Measurements from ENCODE around the gene ATP8A1.
A peak's percentile ranks its signal among the peaks of the same experiment; 100 is the strongest.
"Not testable (repeated sequence)": the region's sequence is repeated elsewhere in the genome, so short reads cannot be mapped to it uniquely, and the experiment has no call there.

ATP8A1 gene

GRCh38 chr4:42398171-42398870 lies 258.6 kb downstream of the ATP8A1 start:
- DNase-seq: peak; percentile 50

GRCh38 chr4:42397635-42398170 lies 259.2 kb downstream of the ATP8A1 start:
- DNase-seq: peak; percentile 52

GRCh38 chr4:42396752-42397634 lies 259.9 kb downstream of the ATP8A1 start, which contains the start of gene SHISA3:
Gene SHISA3, plus strand, starts transcription at chr4:42397488. Its CDS starts 569 bp downstream, at chr4:42398057.
- DNase-seq: no peak

- no peak for DNase-seq
Observed at GRCh38 chr4:42396361-42396751, 260.5 kb downstream of the ATP8A1 start.

GRCh38 chr4:42395595-42395994 lies 261.3 kb downstream of the ATP8A1 start:
- no peak for DNase-seq

GRCh38 chr4:42392436-42392835 lies 264.5 kb downstream of the ATP8A1 start:
- no peak for DNase-seq

- DNase-seq: no peak
Observed at GRCh38 chr4:42391981-42392380, 264.9 kb downstream of the ATP8A1 start.

- DNase-seq: no peak
Observed at GRCh38 chr4:42391355-42391664, 265.6 kb downstream of the ATP8A1 start.

GRCh38 chr4:42390622-42391354 lies 266.1 kb downstream of the ATP8A1 start:
- no peak for DNase-seq

- DNase-seq: no peak
Observed at GRCh38 chr4:42385516-42385915, 271.4 kb downstream of the ATP8A1 start.

GRCh38 chr4:42381666-42382065 lies 275.2 kb downstream of the ATP8A1 start:
- DNase-seq: no peak

- DNase-seq: no peak
Observed at GRCh38 chr4:42377497-42377896, 279.4 kb downstream of the ATP8A1 start.

- DNase-seq: not testable (repeated sequence)
Observed at GRCh38 chr4:42372303-42372702, 284.6 kb downstream of the ATP8A1 start.

- peak; percentile 28 for DNase-seq
Observed at GRCh38 chr4:42371305-42372252, 285.3 kb downstream of the ATP8A1 start.

GRCh38 chr4:42369489-42369888 lies 287.4 kb downstream of the ATP8A1 start:
- DNase-seq: no peak

GRCh38 chr4:42366959-42367358 lies 289.9 kb downstream of the ATP8A1 start:
- DNase-seq: no peak

- no peak for DNase-seq
Observed at GRCh38 chr4:42364266-42365053, 292.4 kb downstream of the ATP8A1 start.

- DNase-seq: no peak
Observed at GRCh38 chr4:42363614-42364013, 293.3 kb downstream of the ATP8A1 start.

- DNase-seq: no peak
Observed at GRCh38 chr4:42362591-42362990, 294.3 kb downstream of the ATP8A1 start.

- no peak for DNase-seq
Observed at GRCh38 chr4:42361456-42361855, 295.4 kb downstream of the ATP8A1 start.

- no peak for DNase-seq
Observed at GRCh38 chr4:42360256-42360669, 296.6 kb downstream of the ATP8A1 start.
